NCI-H526 (cell line): ENCODE data around the gene MRPL14.

Source experiments
- DNase-seq, 2 experiments: peaks; one replicate each; lab custom pipeline; 2025; lab: John Stamatoyannopoulos, UW

MRPL14 gene

DNA sequence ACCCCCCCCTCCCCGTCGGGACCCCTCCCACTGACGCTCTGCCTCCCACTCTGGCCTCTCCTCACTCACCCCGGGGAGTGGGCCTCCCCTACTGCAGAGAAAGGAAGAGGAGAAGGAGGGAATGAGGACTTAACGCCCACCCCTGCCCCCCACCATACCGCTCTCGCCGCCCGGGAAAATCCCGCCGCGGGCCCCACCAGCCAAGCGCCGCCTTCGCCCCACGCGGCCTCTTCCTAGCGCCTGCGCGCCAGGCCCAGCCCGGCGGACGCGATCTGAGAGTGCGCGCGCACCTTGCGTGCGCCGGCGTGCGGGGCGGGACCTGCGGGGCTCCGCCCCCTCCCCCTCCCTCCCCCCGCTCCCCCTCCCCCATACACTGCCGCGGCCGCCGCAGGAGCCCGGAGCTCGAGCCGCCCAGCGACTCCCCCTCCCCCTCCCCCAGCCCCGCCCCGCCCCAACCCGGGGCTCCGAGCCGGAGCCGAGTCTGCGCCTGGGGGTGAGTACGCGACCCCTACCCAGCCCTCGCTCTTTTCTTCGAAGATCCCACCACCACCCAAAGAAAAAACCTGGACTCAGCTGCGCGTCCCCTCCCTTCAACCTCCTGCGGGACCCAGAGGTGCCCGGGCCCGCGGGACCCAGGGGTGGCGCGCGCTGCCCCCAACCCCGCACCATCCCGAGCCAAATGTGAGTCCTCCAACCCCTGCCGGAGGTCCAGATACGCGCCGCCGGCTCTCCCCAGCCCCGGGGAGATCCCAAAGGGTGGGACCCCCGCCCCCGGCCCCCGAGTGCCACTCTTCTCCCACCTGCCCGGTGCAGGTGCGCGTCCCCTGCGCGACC lies at the start of gene MRPL14, which contains the start of gene TMEM63B:
Gene MRPL14 (minus strand): TSS at position 267 of the 834 bp plus-strand sequence. CDS start 10,841 bp downstream, outside the sequence.
Gene TMEM63B (plus strand): TSS at position 369 of the 834 bp plus-strand sequence. CDS start 7,031 bp downstream, outside the sequence.
- peak; percentile 40 to 93 for DNase-seq

DNA sequence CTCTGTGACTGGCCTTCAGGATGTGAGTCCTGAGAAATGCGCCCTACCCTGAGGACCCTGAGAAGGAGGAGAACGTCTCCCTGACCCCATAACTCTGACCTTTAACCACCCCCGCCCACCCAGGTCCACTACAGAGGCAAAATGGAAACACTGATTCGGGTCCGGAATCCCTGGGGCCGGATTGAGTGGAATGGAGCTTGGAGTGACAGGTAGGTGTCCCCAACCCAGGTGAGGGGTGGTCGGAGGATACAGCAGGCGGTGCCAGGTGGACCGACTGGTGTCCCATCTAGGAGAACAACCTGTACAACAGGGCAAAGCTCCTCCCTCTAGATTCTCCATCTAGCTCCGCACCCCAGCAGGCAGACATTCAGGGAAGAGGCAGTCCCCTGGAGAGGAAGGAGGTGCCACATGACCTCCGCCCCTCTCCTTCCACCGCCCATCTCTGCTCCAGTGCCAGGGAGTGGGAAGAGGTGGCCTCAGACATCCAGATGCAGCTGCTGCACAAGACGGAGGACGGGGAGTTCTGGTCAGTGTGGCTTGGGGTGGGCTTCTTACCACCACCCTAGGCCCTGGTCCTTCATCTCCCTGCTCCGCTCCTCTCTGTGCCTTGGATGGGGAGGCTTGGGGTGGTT lies 49.0 kb upstream of the MRPL14 start:
- no peak for DNase-seq

DNA sequence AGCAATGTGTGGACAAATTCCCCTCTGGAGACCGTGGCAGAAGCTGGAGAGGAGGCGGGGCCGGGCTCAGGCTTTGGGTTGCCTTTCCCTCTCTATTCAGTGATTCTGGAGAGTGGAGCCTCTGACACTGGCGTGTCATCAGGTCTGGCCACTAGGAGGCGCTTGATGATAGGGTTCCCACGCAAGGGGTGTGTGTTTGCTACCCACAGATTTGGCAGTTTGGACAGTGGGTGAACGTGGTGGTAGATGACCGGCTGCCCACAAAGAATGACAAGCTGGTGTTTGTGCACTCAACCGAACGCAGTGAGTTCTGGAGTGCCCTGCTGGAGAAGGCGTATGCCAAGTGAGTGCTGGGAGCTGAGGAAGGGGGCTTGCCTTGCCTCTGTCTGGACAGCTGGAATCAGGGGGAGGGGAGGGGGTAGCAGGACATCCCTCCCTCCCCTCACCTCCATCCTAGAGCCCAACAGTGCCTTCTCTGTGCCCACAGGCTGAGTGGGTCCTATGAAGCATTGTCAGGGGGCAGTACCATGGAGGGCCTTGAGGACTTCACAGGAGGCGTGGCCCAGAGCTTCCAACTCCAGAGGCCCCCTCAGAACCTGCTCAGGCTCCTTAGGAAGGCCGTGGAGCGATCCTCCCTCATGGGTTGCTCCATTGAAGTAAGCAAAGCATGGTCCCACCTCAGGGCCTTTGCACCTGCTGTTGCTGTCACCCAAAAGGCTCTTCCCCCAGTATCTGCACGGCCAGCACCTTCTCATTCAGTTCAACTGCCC lies 45.7 kb upstream of the MRPL14 start:
- DNase-seq, result peak; percentile 54 to 91

DNA sequence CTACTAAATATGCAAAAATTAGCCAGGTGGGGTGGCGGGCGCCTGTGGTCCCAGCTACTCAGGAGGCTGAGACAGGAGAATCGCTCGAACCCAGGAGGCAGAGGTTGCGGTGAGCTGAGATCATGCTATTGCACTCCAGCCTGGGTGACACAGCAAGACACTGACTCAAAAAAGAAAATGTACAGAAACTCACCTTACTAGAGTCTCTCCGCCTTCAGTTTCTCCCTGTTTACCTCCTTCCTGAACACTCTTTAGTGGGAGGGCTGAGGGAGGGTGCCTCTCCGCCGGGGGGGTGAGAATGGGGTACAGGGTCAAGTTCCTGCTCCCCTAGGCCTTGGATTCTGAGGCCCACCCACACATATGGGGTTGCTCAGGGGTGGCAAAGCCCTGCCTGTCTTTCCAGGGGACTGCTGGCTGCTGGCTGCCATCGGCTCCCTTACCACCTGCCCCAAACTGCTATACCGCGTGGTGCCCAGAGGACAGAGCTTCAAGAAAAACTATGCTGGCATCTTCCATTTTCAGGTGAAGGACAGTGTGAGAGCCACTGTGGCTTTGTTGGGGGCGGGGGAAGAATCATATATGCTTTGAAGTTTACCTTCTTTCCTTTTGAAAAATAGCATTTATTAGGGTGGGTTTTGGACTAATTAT lies 44.8 kb upstream of the MRPL14 start:
- DNase-seq, result no peak

DNA sequence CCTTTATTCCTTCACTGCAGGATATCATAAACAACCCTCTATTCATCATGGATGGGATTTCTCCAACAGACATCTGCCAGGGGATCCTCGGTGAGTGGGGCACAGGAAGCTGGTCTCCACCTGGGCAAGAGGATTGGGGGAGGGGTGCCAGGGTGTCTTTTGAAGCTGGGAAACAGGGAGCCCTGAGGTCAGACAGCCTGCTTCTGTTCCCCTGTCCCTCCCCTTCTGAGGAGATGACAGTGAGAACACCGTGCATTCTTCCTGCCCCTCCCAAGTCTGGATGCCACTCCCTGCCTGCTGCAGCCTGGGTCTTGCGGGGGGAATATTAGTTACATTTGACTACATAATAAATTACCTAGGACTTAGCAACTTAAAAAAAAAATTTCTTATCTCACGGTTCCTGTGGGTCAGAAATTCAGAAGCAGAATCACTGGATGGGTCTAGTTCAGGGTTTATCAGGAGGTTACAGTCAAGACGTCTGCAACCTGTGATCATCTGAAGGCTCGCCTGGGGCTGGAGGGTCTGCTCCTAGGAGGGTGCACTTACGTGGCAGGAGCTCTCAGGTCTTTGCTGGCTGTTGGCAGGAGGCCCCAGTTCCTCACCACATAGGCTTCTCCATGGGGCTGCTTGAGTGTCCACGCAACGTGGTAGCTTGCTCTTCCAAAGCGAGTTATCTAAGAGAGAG lies 42.8 kb upstream of the MRPL14 start:
- DNase-seq, result no peak

DNA sequence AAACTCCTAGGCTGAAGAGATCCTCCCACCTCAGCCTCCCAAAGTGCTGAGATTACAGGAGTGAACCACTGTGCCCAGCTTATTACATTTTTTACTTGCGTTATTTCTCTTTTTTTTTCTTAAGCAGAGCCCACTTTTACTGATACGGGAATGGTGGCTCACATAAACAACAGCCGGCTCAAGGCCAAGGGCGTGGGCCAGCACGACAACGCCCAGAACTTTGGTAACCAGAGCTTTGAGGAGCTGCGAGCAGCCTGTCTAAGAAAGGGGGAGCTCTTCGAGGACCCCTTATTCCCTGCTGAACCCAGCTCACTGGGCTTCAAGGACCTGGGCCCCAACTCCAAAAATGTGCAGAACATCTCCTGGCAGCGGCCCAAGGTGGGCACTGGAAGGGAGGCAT lies 41.9 kb upstream of the MRPL14 start:
- DNase-seq, result no peak

DNA sequence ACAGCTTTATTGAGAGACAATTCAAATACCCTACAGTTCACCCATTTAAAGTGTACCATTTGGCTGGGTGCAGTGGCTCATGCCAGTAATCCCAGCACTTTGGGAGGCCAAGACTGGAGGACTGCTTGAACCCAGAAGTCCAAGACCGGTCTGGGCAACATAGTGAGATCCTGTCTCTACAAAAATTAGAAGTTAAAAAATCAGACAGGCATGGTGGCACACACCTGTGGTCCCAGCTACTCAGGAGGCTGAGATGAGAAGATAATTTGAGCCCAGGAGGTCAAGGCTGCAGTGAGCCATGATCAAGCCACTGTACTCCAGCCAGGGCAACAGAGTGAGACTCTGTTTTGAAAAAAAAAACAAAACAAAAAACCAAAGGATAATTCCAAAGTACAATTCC lies 40.3 kb upstream of the MRPL14 start:
- no peak for DNase-seq

DNA sequence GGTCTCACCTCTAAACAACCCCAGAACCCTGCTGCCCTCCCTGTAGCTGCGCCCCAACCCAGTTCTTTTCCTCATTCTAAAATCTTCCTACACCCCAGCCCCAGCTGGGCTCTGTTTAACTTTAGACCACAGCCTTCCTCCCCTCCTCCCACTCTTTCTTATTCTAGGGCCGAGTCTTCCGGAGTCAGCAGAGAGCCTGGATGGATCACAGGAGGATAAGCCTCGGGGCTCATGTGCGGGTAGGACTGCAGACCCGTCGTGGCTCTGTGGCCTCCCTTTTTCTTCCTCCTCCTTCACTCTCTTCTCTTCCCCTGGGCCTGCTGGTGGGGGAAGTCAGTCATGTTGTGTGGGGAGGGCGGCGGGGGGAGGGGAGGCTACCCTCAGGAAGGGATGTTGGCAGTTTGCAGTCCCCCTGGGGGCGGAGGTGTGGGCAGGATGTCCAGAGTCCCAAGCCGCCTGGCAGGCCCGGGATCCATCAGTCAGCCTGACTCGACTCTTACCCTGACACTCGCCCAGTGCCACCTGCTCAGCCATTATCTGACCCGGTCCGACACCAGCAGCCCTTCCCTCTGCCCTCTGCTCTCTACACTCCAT lies 39.4 kb upstream of the MRPL14 start:
- no peak for DNase-seq

DNA sequence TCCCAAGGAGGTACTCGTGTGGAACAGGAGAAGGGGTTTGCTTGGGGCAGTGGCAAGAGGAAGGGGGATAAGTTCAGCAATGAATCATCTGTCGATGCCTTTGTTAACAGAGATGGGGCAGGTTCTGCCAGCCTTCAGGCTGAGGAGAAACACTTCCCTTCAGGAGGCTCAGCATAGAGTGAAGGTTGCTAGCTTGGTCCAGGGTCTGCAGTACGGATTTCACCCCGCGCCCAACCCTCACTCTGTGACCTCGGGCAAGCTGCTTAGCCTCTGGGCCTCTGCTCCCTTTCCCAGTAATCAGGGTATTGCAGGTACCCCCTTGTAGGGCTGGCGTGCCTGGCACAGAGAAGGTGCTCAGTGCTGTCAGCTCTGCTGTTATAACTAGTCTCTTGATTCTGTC lies 38.9 kb upstream of the MRPL14 start:
- no peak for DNase-seq

DNA sequence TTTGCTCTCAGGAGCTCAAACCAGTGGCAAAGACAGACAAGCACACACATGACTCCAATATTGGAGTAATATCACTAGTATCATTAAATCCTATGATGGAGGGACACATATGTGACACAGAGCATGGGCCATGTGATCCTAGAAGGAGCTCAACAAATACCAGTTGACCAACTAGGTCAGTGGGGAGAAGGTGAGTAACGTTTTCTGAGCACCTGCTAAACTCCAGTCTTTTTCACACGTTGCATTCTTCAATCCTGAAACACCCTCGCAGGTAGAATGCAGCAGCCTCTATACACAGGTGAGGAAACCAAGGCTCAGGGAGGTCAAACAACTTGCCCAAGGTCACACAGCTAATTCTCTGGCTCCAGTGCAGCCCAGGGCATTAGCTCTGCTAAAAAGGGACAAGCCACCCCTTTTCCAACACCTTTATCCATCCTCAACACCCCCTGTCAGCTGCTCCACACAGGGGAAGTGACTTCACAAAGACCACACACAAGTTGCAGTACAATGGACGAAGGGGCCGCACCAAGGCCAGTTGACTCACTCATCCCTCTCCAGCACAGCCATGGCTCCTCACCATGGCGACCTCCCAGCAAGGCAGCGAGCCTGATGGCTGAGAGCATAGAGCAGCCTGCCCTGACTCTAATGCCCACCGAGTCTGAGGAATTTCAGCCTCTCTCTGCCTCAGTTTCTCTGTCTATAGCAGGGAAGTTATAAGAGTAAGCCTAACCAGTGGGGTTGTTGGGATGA lies 35.8 kb upstream of the MRPL14 start:
- no peak for DNase-seq

DNA sequence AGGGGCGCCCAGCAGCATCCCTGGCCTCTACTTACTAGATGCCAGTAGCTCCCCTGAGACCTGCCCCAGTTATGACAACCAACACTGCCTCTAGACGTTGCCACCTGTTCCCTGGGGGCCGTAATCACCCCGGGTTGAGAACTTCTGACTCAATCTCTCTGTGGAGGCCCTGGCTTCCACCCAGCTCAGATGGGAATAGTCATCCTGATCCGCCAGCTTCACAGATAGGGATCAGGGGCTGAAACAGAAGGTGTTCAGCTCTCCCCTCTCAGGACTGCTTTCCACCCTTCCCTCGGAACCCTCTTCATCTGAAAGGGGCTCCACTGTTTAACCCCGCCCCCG lies 34.7 kb upstream of the MRPL14 start:
- no peak for DNase-seq

DNA sequence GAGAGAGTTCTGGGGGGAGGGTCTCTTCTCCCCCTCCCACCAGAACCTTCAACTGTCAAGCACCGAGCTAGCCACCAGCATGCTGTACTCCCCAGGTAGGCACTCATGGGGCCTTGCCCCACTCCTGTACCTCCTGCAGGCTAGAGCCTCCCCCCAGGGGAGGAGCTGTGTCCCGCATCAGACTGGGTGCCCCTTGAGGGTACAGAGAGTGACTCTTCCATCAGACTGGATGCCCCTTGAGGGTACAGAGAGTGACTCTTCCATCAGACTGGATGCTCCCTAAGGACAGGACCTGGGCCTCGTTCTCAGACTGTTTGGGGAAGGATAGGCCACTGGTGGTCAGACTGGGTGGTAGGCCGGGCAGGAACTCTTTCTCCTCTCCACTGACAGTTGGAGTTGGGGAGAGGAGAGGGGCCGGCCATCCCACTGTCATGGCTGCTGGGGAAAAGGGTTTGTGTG lies 31.5 kb upstream of the MRPL14 start, which contains the start of gene CAPN11:
Gene CAPN11 (plus strand): TSS at position 51 of the 459 bp plus-strand sequence. CDS start 29 bp downstream, at position 80.
- no peak for DNase-seq

DNA sequence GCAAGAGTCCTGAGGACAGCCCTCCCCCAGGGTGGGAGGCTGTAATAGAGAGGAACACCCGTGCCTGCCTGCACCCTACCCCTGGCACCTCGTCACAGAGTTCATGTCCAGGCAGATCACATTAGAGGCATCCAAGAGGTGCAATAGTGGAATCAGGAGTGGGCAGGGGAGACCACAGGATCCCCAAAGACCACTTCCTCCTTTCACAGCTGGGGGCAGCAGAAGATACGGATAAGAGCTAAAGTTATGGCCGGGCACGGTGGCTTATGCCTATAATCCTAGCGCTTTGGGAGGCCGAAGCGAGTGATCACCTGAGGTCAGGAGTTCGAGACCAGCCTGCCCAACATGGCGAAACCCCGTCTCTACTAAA lies 29.9 kb upstream of the MRPL14 start:
- DNase-seq, result no peak

DNA sequence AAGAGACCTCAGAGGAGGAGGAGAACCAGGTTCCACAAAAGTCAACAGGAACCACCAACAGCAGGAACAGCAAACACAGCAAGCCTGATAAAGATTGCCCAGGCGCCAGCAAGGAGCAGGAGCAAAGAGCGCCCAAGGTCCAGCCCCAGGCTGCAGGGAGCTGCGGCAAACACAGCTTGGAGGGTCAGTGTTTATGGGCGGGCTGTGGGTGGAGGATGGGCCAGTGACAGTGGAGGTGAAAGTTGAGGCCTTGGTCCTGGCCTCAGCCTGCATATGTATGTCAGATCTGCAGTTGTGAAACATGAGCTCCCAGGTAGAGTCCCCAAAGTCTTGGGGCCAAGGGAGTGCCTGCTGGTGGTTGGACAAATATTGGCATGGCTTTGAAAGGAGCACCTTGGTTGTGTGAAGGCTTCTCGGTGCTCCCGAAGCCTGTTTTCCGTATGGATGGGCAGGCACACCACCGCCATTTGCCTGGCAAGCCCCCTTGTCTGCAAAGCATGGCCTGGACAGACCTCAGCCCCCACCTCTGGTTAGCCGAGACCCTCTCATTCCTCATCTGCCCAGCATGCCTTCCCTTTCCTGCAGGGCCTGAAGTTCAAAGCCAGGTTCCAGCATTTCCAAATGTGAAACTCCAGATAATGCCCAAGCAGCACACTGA lies 29.4 kb upstream of the MRPL14 start:
- DNase-seq, result no peak

DNA sequence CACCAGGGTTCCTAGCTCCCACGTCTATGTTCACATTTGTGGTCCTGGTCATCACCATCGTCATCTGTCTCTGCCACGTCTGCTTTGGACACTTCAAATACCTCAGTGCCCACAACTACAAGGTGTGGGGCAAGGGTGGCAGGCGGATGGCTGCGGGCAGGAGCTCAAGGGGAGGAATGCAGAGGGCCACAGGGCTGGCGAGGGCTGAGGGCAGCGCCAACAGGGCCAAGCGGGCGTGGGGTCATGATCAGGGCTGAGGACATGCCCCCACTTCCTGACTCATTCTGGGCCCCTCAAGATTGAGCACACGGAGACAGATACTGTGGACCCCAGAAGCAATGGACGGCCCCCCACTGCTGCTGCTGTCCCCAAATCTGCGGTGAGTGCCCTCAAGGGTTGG lies 26.8 kb upstream of the MRPL14 start:
- no peak for DNase-seq

DNA sequence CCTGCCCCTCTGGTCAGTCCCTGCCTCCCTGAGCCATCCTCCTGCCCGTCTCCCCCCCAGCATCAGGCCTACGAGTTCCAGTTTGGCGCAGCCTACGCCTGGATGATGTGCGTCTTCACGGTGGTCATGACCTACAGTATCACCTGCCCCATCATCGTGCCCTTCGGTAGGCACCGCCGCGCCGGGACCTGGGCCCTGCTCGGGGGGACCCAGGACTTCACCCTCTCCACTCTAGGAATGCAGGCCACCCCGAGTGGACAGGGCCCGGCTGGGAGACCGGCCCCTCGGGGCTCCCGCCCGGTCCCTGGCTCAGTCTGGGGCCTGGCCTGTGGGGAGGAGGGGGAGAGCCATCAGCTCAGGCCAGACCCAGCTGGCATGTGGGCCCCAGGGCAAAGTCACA lies 25.3 kb upstream of the MRPL14 start:
- no peak for DNase-seq

DNA sequence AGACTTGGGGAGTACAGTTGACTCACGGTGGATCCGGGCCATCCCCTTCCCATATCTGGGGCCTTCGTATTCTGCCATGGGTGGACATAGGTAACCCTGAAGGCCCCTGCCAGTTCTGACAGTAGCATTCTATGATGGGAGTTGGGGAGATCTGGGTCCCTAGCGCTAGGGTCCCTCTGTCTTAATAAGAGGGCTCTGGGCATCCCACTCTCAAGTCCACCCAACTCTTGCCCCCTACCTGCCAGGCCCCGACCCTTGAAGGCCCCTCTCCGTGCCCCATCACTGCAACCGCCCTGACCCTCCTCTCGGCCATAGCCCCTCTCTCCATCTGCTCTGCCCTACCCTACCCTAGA lies 24.8 kb upstream of the MRPL14 start:
- DNase-seq, result no peak

DNA sequence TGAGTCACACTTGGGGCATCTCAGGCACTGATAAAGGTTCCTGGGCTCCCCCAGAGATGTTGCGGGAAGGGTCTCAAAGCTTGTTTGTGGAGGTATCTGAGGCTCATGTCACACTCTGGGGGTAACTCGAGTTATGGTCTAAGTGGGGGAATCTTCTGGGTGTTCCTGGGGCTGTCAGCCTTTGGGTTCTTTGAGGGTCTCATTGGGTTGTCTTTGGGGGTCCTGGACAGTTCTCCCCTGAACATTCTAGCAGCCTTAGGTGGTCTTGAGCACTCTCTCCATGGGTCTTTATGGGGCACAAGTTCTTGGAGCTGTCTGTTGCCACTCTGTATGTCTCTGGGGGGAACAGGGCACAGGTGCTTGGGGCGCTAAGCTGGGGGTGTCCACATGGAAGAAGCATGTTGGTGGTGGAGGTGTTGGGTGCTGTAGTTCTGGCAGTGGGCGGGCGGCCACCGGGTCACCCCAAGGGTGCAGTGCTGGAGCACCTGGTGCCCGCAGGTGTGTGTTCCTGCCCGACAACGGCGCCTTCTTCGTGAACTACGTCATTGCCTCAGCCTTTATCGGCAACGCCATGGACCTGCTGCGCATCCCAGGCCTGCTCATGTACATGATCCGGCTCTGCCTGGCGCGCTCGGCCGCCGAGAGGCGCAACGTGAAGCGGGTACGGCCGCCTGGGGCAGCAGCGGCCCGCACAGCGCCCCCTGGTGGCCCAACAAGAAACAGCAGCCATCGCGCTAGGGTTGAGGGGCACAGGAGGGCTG lies 24.3 kb upstream of the MRPL14 start:
- DNase-seq, result peak; percentile 20 to 86

DNA sequence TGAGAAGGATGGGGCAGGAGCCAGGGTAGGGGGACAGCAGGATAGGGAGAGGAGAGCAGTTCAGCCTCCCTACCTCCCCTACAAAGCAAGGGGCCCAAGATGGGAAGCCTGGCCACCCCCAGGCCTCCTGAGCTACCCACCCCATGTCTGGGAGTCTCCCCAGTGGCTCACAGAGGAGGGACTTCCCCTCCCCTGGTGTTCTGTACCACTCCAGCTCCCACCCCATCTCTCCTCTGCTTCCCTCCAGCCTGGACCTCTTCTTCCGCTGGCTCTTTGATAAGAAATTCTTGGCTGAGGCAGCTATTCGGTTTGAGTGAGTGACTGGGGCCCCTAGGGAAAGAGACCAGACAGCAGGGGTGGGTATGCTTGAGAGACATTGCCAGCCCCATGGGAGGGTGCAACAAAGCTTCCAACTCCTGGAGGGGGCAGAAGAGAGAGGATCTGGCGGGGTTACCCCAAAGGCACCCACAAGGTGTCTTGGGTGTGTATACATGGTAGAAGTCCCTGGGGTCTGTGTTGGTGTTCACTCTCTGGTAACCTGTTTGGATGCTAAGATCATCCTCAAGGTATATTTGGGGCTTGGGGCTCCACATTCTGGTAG lies 23.2 kb upstream of the MRPL14 start:
- no peak for DNase-seq
